Activated naive CD8-positive, alpha-beta T cell treated with anti-CD3 and anti-CD28 coated beads, Interleukin-2, amount 50 U/mL, for 24 hours (primary cell): ENCODE results near the gene SGMS1.

ENCODE experiments used
- ATAC-seq: fragments of 150-1000 bp; cut with Tn5 transposase; one replicate; pipeline ENCODE4 v1.10.0; 2021
- DNase-seq: peaks from one replicate; pipeline ENCODE4 v3.0.0; 2021
- H3K27ac Mint-ChIP-seq: one replicate; pipeline ENCODE4 v1.8.0; 2021; ENCODE audit warnings: mild to moderate bottlenecking, mixed read lengths
- H3K27me3 Mint-ChIP-seq: one replicate; pipeline ENCODE4 v1.8.0; 2021; ENCODE audit warnings: mixed read lengths
- H3K36me3 Mint-ChIP-seq: one replicate; pipeline ENCODE4 v1.8.0; 2021; ENCODE audit warnings: low read depth, mixed read lengths
- H3K4me1 Mint-ChIP-seq: one replicate; pipeline ENCODE4 v1.8.0; 2021; ENCODE audit warnings: mixed read lengths
- H3K4me3 Mint-ChIP-seq: one replicate; pipeline ENCODE4 v1.8.0; 2021; ENCODE audit warnings: mild to moderate bottlenecking, moderate library complexity, mixed read lengths
- H3K9me3 Mint-ChIP-seq: one replicate; pipeline ENCODE4 v1.8.0; 2021; ENCODE audit warnings: mixed read lengths

SGMS1 gene

GRCh38 chr10:50590935-50591334 lies 32.8 kb downstream of the SGMS1 start:
- no peak for ATAC-seq
- no peaks in the 10 kb centered on the region for H3K27me3 Mint-ChIP-seq
- H3K4me3 Mint-ChIP-seq = no peak overlapping the region
- no peaks in the 10 kb centered on the region for H3K9me3 Mint-ChIP-seq
- peaks cover 32% of the 10 kb centered on the region for H3K36me3 Mint-ChIP-seq
- no peak for DNase-seq
- H3K4me1 Mint-ChIP-seq = peaks cover 20% of the 10 kb centered on the region
- H3K27ac Mint-ChIP-seq = no peak overlapping the region

GRCh38 chr10:50586740-50587088 lies 37.0 kb downstream of the SGMS1 start:
- H3K4me3 Mint-ChIP-seq = no peak overlapping the region
- DNase-seq (no peak), ATAC-seq (no peak)
- H3K27me3 Mint-ChIP-seq = no peaks in the 10 kb centered on the region
- H3K4me1 Mint-ChIP-seq = peaks cover 17% of the 10 kb centered on the region
- no peaks in the 10 kb centered on the region for H3K9me3 Mint-ChIP-seq
- H3K27ac Mint-ChIP-seq = no peak overlapping the region
- peaks cover 44% of the 10 kb centered on the region for H3K36me3 Mint-ChIP-seq

- H3K4me1 Mint-ChIP-seq = peaks cover 20% of the 10 kb centered on the region
- H3K27ac Mint-ChIP-seq = no peak overlapping the region
- no peak for ATAC-seq
- no peak overlapping the region for H3K4me3 Mint-ChIP-seq
- H3K27me3 Mint-ChIP-seq = no peaks in the 10 kb centered on the region
- no peaks in the 10 kb centered on the region for H3K9me3 Mint-ChIP-seq
- no peak for DNase-seq
- H3K36me3 Mint-ChIP-seq = peaks cover 44% of the 10 kb centered on the region
These were observed 37.6 kb downstream of the SGMS1 start for GRCh38 chr10:50585921-50586739.

- Mint-ChIP-seq H3K9me3 (no peaks in the 10 kb centered on the region), H3K27ac (no peak overlapping the region), H3K4me1 (peaks cover 39% of the 10 kb centered on the region), H3K4me3 (no peak overlapping the region), H3K27me3 (no peaks in the 10 kb centered on the region), H3K36me3 (peaks cover 29% of the 10 kb centered on the region)
- DNase-seq (no peak), ATAC-seq (no peak)
These were observed 40.7 kb downstream of the SGMS1 start for GRCh38 chr10:50582766-50583762.

GRCh38 chr10:50582046-50582445 lies 41.7 kb downstream of the SGMS1 start:
- Mint-ChIP-seq H3K9me3 (no peaks in the 10 kb centered on the region), H3K36me3 (peaks cover 23% of the 10 kb centered on the region), H3K27ac (no peak overlapping the region), H3K4me1 (peaks cover 48% of the 10 kb centered on the region), H3K27me3 (no peaks in the 10 kb centered on the region), H3K4me3 (no peak overlapping the region)
- DNase-seq = no peak
- no peak for ATAC-seq

GRCh38 chr10:50580262-50580891 lies 43.4 kb downstream of the SGMS1 start:
- no peak overlapping the region for H3K4me3 Mint-ChIP-seq
- peaks cover 59% of the 10 kb centered on the region for H3K4me1 Mint-ChIP-seq
- no peaks in the 10 kb centered on the region for H3K9me3 Mint-ChIP-seq
- H3K36me3 Mint-ChIP-seq = peaks cover 11% of the 10 kb centered on the region
- ATAC-seq (no peak), DNase-seq (no peak)
- H3K27ac Mint-ChIP-seq = peak overlapping the region; percentile 3
- H3K27me3 Mint-ChIP-seq = no peaks in the 10 kb centered on the region

GRCh38 chr10:50579491-50580261 lies 44.1 kb downstream of the SGMS1 start:
- no peaks in the 10 kb centered on the region for H3K27me3 Mint-ChIP-seq
- H3K27ac Mint-ChIP-seq = no peak overlapping the region
- ATAC-seq (no peak), DNase-seq (no peak)
- peaks cover 8% of the 10 kb centered on the region for H3K36me3 Mint-ChIP-seq
- H3K9me3 Mint-ChIP-seq = no peaks in the 10 kb centered on the region
- peaks cover 61% of the 10 kb centered on the region for H3K4me1 Mint-ChIP-seq
- no peak overlapping the region for H3K4me3 Mint-ChIP-seq

GRCh38 chr10:50578949-50579348 lies 44.8 kb downstream of the SGMS1 start:
- Mint-ChIP-seq H3K27me3 (no peaks in the 10 kb centered on the region), H3K4me1 (peaks cover 65% of the 10 kb centered on the region), H3K4me3 (no peak overlapping the region), H3K36me3 (peaks cover 3% of the 10 kb centered on the region), H3K9me3 (no peaks in the 10 kb centered on the region), H3K27ac (no peak overlapping the region)
- no peak for ATAC-seq
- no peak for DNase-seq

GRCh38 chr10:50577681-50578350 lies 45.9 kb downstream of the SGMS1 start:
- peak; percentile 44 for ATAC-seq
- peaks cover 70% of the 10 kb centered on the region for H3K4me1 Mint-ChIP-seq

GRCh38 chr10:50577010-50577409 lies 46.7 kb downstream of the SGMS1 start:
- Mint-ChIP-seq H3K9me3 (no peaks in the 10 kb centered on the region), H3K4me1 (peaks cover 72% of the 10 kb centered on the region), H3K27me3 (no peaks in the 10 kb centered on the region), H3K27ac (no peak overlapping the region), H3K36me3 (peaks cover 2% of the 10 kb centered on the region), H3K4me3 (no peak overlapping the region)
- DNase-seq (no peak), ATAC-seq (no peak)

More at GRCh38 chr10:50577681-50578350, 45.9 kb downstream of the SGMS1 start:
- no peaks in the 10 kb centered on the region for H3K27me3 Mint-ChIP-seq
- H3K27ac Mint-ChIP-seq = no peak overlapping the region
- no peaks in the 10 kb centered on the region for H3K9me3 Mint-ChIP-seq
- peaks cover 2% of the 10 kb centered on the region for H3K36me3 Mint-ChIP-seq
- no peak for DNase-seq
- no peak overlapping the region for H3K4me3 Mint-ChIP-seq

GRCh38 chr10:50576245-50576815 lies 47.4 kb downstream of the SGMS1 start:
- H3K27me3 Mint-ChIP-seq = no peaks in the 10 kb centered on the region
- no peak overlapping the region for H3K27ac Mint-ChIP-seq
- H3K4me3 Mint-ChIP-seq = no peak overlapping the region
- ATAC-seq (peak; percentile 41), DNase-seq (no peak)
- H3K4me1 Mint-ChIP-seq = peaks cover 70% of the 10 kb centered on the region
- H3K9me3 Mint-ChIP-seq = no peaks in the 10 kb centered on the region
- H3K36me3 Mint-ChIP-seq = peaks cover 2% of the 10 kb centered on the region

- Mint-ChIP-seq H3K27me3 (no peaks in the 10 kb centered on the region), H3K27ac (no peak overlapping the region), H3K9me3 (no peaks in the 10 kb centered on the region), H3K4me1 (peaks cover 63% of the 10 kb centered on the region), H3K36me3 (peaks cover 2% of the 10 kb centered on the region), H3K4me3 (no peak overlapping the region)
- ATAC-seq (no peak), DNase-seq (no peak)
These were observed 48.1 kb downstream of the SGMS1 start for GRCh38 chr10:50575477-50576244.

GRCh38 chr10:50574931-50575330 lies 48.8 kb downstream of the SGMS1 start:
- Mint-ChIP-seq H3K4me3 (no peak overlapping the region), H3K36me3 (peaks cover 2% of the 10 kb centered on the region), H3K27ac (no peak overlapping the region), H3K27me3 (no peaks in the 10 kb centered on the region), H3K9me3 (no peaks in the 10 kb centered on the region), H3K4me1 (peaks cover 59% of the 10 kb centered on the region)
- ATAC-seq (no peak), DNase-seq (no peak)
